Muscle of arm (tissue), 12 donors: ENCODE measurements around the gene DUOXA2. TPM values are rescaled to one million over a fixed set of nuclear protein-coding genes. Genes with fewer than 3 reads are reported as not detected.

ENCODE experiments used
- DNase-seq: peaks from one replicate; pipeline ENCODE4 v3.0.0-alpha.2; 2013
- polyA plus RNA-seq, 12 donors: library from polyadenylated mRNA; unstranded; fragments of 120-200 nt; gene quantifications; one replicate each; pipeline ENCODE4 v1.2.1, GENCODE V29; 2013; ENCODE audit not compliant: insufficient read length in 12 of 12

The DUOXA2 gene
- polyA plus RNA-seq, 12 donors = 0.16 to 1.2 TPM; not detected in 10

DNA sequence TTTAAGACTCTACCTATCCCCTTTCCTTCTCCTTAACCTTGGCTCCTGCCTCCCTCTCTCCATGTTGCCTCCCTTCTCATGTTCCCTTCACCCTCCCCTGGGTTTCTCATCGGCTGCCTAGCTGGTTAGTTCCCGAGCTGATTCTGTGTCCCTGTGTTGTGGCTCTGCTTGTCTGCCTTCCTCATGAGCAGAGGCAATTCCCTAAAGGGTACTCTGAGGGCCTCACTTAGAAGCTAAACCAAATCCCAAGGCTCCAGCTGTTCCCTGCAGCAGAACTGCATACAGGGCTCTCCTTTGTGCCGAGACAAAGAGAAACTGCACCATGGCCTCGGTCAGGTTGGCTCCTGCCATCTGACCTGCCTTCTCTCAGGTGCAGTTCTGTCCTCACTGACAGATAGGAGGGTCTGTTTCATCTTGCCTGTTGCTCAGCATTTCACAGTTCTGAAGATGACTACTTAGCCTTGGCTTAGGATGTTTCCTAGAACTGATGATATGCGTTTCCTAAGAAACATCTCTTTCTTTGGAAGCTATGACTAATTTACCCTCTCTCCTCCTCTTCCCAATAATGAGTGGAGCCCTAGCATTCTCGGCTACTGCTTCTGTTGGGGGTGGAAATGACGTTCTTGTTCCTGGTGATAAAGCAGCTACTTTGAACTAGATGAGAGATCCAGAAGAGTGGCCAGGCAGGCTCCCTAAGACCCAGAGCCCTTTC is 42.8 kb downstream of the DUOXA2 start:
- no peak for DNase-seq

DNA sequence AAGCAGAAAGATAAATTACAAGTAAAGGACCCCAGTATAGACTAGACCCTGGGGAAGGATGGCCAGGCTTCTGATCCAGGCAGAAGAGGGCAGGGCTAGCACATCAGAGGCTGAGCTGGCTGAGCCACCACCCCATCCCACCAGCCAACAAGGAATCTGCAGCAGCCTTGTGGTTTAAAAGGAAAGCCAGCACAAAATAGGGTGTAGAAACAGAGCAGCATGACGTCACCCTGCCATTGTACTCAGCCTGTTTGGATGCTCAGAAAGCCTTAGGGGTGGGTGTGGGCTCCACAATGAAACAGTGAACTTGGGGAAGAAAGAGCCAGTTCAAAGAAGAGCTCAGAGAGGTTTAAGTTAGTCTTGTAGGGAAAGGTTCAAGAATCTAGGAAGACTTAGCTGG is 43.8 kb downstream of the DUOXA2 start:
- no peak for DNase-seq

DNA sequence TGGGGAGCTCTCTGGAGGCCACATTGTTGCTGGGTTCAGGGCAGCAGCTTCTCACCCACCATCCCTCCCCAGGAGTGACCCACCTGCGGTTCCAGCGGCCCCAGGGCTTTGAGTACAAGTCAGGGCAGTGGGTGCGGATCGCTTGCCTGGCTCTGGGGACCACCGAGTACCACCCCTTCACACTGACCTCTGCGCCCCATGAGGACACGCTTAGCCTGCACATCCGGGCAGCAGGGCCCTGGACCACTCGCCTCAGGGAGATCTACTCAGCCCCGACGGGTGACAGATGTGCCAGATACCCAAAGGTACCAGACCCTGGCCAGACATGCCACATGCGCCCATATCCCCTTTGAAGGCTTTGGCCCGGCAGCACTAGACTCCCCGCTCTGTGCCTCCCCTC is 47.5 kb downstream of the DUOXA2 start:
- no peak for DNase-seq

DNA sequence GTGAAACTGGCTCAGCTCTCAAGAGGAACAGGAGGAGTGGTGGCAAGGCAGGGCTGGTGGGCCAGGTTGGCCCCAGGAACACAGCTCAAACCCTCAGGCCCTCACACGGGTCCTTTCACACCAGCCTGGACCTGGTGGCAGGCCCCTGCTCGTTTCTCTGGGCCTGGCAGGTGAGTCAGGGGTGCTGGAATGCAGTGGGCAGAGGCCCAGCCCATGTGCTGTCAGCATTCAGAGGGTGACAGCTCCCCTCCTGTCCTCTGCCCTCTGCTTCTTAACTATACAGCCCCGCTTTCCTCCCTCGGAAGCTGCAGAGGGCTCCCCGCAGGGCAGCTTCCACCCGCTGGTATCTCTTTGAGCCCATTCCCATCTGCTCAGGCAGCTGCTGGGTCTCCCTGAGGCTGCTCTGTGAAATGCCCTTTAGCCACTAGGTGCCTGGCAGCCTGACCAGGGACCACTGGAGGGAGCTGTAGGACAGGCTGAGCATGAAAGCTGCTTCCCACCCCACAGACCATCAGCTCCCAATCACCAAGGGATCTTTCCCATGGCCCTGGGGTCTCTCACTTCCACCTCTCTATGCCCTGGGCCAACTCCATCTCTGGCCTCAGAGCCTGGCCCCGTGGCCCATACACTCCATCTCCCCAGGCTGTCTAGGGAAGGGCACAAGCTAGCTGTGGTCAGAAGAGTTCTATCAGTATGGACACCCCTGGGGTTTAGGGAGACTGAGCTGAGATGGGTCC is 48.8 kb downstream of the DUOXA2 start:
- peak; percentile 75 for DNase-seq

GRCh38 chr15:45163508-45163856 is 49.4 kb downstream of the DUOXA2 start:
- DNase-seq = no peak

- DNase-seq = no peak
These were observed 50.8 kb downstream of the DUOXA2 start for GRCh38 chr15:45164914-45165313.

GRCh38 chr15:45165536-45165935 is 51.4 kb downstream of the DUOXA2 start:
- no peak for DNase-seq

- DNase-seq = peak; percentile 87
These were observed 52.9 kb downstream of the DUOXA2 start for GRCh38 chr15:45166834-45167630.

GRCh38 chr15:45167631-45168205 is 53.6 kb downstream of the DUOXA2 start:
- DNase-seq = no peak

Other genes with a start within 250 kb of the DUOXA2 start
- not detected for gene TERB2, start 157.6 kb upstream of the DUOXA2 start, polyA plus RNA-seq
- 10 to 100 TPM in 2 of 12 donors, 1 to 10 TPM in 9, not detected in 1; 5.3 to 20.1 (median 6.5) TPM for gene SORD, start 91.1 kb upstream of the DUOXA2 start, polyA plus RNA-seq
- 1 to 10 TPM in 1 of 12 donors, under 1 TPM in 4, not detected in 7; 0.03 to 2.2 (median 0.50) TPM for gene DUOX2, start 154 bp upstream of the DUOXA2 start, polyA plus RNA-seq
- gene DUOXA1, start 15.6 kb downstream of the DUOXA2 start, polyA plus RNA-seq = 10 to 100 TPM in 1 of 12 donors, 1 to 10 TPM in 2, under 1 TPM in 3, not detected in 6; 0.20 to 15.9 (median 1.7) TPM
- 10 to 100 TPM in 1 of 12 donors, 1 to 10 TPM in 8, under 1 TPM in 1, not detected in 2; 0.99 to 23.4 (median 2.3) TPM for gene DUOX1, start 15.7 kb downstream of the DUOXA2 start, polyA plus RNA-seq
- 10 to 100 TPM in 4 of 12 donors, 1 to 10 TPM in 7, not detected in 1; 5.4 to 12.6 (median 9.3) TPM for gene SHF, start 73.6 kb downstream of the DUOXA2 start, polyA plus RNA-seq
- under 1 TPM in 9 of 12 donors, not detected in 3; 0.14 to 0.49 (median 0.21) TPM for gene SLC28A2, start 137.9 kb downstream of the DUOXA2 start, polyA plus RNA-seq